ENCODE data around the gene GSDMA. TPM values are rescaled to one million over a fixed set of nuclear protein-coding genes. Genes with fewer than 3 reads are reported as not detected.

The GSDMA gene
- total RNA-seq, 1 donor from 2014 or later: 0.74 TPM

DNA sequence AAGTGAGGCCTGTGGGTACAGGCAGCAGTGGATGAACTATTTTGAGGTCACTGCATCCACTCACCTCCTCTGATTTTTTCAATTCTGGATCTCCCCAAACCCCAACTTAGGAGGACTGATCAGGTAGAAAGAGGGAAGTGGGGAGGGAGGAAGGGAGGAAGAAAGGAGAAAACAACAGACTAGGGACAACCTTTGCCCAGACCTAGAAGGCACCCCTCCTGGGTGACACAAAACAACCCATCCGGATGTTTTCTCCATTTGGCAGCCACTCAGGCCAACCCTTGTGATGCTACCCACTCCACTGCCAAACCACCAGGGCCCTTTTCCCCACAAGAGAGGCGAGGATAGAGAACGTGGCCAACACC is 38.1 kb upstream of the GSDMA start:
- H3K27me3 ChIP-seq: no peaks in the 10 kb centered on the region
- H3K27ac ChIP-seq: no peak overlapping the region
- H3K4me1 ChIP-seq: peaks cover 47% of the 10 kb centered on the region
- H3K4me3 ChIP-seq: no peak overlapping the region
- no peaks in the 10 kb centered on the region for H3K9me3 ChIP-seq
- no peak for DNase-seq (ENCODE audit: extremely low spot score in 2 of 2)
- H3K36me3 ChIP-seq: peaks cover 0 to 36% of the 10 kb centered on the region in 2 donors
- TF ChIP-seq, protein P1, sequence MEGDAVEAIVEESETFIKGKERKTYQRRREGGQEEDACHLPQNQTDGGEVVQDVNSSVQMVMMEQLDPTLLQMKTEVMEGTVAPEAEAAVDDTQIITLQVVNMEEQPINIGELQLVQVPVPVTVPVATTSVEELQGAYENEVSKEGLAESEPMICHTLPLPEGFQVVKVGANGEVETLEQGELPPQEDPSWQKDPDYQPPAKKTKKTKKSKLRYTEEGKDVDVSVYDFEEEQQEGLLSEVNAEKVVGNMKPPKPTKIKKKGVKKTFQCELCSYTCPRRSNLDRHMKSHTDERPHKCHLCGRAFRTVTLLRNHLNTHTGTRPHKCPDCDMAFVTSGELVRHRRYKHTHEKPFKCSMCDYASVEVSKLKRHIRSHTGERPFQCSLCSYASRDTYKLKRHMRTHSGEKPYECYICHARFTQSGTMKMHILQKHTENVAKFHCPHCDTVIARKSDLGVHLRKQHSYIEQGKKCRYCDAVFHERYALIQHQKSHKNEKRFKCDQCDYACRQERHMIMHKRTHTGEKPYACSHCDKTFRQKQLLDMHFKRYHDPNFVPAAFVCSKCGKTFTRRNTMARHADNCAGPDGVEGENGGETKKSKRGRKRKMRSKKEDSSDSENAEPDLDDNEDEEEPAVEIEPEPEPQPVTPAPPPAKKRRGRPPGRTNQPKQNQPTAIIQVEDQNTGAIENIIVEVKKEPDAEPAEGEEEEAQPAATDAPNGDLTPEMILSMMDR (IDR thresholded peaks at IDR 0.05): no peak
- no peak for TF ChIP-seq POLR2AphosphoS5 (IDR thresholded peaks at IDR 0.05; ENCODE audit: insufficient read depth in 1 of 2, low read depth in 1 of 2)
- TF ChIP-seq POLR2A (IDR thresholded peaks at IDR 0.05): no peak
- intact Hi-C loops (cut with DNase I): no loop called here

DNA sequence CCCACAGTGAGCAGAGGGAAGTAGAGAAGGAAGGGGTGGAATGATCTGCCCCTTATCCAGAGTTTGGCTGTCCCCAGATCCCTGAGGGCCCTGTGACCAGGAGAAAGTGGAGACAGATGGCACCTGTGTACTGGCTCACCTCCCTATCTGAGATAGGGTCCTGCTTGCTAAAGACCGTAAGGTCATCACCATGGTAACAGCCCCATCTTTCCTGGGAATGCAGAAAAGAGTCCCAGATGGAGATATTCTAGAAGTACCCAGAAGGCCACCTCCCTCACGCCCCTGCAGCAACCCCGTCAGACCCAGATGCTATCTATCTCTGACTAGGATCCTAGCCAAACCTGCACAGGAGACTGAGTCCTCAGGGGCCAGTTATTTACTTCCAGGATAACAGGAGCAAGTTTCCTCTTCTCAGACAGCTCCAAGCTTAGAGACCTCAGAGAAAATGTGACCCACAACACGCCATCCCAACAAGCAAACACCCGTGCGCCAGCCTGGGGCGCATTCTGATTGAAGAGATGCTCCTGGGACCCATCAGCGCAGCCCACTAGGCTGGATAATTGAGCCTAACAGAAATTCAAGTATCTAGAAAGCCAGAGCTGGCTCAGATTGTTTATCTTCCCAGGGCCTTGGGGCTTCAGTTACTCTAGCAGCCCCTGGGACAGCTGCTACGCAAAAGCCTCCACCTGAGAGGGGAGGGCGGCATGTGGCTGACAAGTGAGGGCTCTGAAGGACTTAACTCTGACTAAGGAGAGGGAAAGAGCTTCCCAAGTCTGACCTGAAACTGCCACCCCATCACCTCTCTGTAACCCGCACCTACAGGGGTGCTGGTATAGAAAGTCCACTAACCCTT is 37.3 kb upstream of the GSDMA start:
- H3K27ac ChIP-seq: no peak overlapping the region
- intact Hi-C loops (cut with DNase I): no loop called here
- H3K36me3 ChIP-seq: peaks cover 0 to 33% of the 10 kb centered on the region in 2 donors
- H3K4me3 ChIP-seq: peak overlapping the region in 1 of 2 donors; percentile 89
- peaks cover 47% of the 10 kb centered on the region for H3K4me1 ChIP-seq
- DNase-seq (ENCODE audit: extremely low spot score in 2 of 2): no peak
- no peaks in the 10 kb centered on the region for H3K27me3 ChIP-seq
- no peak for TF ChIP-seq POLR2A (IDR thresholded peaks at IDR 0.05)
- TF ChIP-seq, protein P1 (IDR thresholded peaks at IDR 0.05): no peak
- TF ChIP-seq POLR2AphosphoS5 (IDR thresholded peaks at IDR 0.05; ENCODE audit: insufficient read depth in 1 of 2, low read depth in 1 of 2): no peak
- no peaks in the 10 kb centered on the region for H3K9me3 ChIP-seq

DNA sequence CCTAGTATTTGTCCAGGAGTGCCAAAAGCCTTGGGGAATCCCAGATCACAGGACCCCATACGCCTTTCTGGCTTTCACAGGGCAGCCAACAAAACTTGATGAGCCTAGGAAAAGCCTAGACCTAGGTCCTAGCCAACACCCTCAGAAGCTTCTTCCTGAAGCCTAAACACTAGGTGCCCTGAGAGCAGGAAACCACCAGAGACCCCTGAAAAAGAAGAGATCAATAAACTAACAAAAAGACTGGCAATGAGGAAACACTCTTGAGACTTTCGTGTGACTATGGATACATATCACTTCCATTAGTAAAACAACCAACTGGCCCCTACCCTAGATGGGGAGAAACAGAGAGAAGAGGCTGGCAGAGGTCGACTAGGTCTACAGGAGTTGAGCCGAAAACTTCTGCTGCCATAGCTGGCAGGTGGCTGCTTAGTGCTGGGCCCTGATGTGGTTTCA is 36.6 kb upstream of the GSDMA start:
- no peak overlapping the region for H3K27ac ChIP-seq
- DNase-seq (ENCODE audit: extremely low spot score in 2 of 2): no peak
- H3K4me3 ChIP-seq: peak overlapping the region; percentile 89 to 91
- intact Hi-C loops (cut with DNase I): no loop called here
- peaks cover 0 to 27% of the 10 kb centered on the region in 2 donors for H3K36me3 ChIP-seq
- TF ChIP-seq, protein P1 (IDR thresholded peaks at IDR 0.05): no peak
- TF ChIP-seq POLR2A (IDR thresholded peaks at IDR 0.05) (no peak), POLR2AphosphoS5 (IDR thresholded peaks at IDR 0.05; ENCODE audit: insufficient read depth in 1 of 2, low read depth in 1 of 2) (no peak)
- H3K9me3 ChIP-seq: no peaks in the 10 kb centered on the region
- H3K4me1 ChIP-seq: peaks cover 47% of the 10 kb centered on the region
- H3K27me3 ChIP-seq: no peaks in the 10 kb centered on the region

DNA sequence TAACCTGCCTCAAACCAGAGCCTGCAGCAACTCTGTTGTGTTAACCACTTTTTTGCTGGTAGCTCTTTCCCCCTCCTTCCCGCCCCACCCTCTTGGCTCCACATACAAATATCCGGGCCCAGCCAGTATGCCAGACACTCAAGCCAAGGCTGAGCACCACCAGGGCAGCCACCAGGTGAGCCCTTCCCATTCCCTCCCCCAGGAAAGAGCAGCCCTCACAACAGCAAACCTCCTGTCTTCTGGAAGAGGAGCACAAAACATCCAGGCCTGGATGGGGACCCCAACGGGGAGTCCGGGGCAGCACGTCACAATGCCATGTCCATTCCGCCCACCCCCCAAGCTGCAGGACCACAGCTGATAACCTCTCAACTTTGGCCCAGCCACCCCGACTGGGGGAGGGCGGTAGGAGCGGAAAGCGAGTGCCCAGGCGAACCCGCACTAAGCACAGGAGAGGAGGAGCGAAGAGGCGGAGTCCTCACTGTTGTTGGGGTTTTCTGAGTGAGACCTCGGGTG is 36.2 kb upstream of the GSDMA start:
- Histone ChIP-seq H3K36me3 (peaks cover 0 to 22% of the 10 kb centered on the region in 2 donors), H3K27me3 (no peaks in the 10 kb centered on the region), H3K9me3 (no peaks in the 10 kb centered on the region), H3K4me3 (peak overlapping the region; percentile 89 to 91), H3K4me1 (peaks cover 47% of the 10 kb centered on the region), H3K27ac (peak overlapping the region; percentile 92)
- intact Hi-C loops (cut with DNase I): no loop called here
- DNase-seq (ENCODE audit: extremely low spot score in 2 of 2): no peak
- TF ChIP-seq POLR2AphosphoS5 (IDR thresholded peaks at IDR 0.05; ENCODE audit: insufficient read depth in 1 of 2, low read depth in 1 of 2): no peak
- TF ChIP-seq POLR2A (IDR thresholded peaks at IDR 0.05): no peak
- TF ChIP-seq, protein P1 (IDR thresholded peaks at IDR 0.05): no peak

Data from vagina (tissue), 2 donors.